Femur (tissue), 1 donor: Measurements from ENCODE around the gene NOP16.

Experiments
- DNase-seq: peaks from one replicate; pipeline ENCODE4 v3.0.0-alpha.2; 2017

Gene NOP16, protein sequence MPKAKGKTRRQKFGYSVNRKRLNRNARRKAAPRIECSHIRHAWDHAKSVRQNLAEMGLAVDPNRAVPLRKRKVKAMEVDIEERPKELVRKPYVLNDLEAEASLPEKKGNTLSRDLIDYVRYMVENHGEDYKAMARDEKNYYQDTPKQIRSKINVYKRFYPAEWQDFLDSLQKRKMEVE

DNA sequence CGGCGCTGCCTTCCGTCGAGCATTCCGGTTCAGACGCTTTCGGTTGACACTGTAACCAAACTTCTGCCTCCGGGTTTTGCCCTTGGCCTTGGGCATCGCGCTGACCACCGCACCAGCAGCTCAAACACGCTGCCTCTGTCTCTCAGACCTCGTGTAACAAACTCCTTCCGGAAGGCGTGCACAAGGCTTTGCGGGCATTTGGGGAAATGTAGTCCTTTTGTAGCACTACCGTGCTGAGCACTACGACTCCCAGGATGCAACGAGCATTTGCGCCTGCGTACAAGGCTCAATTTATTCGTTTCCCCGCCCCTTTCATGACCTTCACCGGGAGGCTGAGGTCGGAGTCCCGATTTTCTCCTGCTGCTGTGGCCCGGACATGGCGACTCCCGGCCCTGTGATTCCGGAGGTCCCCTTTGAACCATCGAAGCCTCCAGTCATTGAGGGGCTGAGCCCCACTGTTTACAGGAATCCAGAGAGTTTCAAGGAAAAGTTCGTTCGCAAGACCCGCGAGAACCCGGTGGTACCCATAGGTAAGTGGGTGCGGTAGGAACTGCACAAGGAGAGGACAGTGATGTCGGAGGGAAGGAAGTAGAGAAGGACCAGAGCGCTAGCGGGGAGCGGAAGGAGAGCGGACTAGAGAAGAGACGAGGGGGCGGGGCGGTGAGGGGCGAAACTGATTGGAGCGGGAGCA lies at the start of gene NOP16, which contains the start of gene HIGD2A:
NOP16 (minus strand) TSS at position 155 of the 691 bp plus-strand sequence; CDS start at position 96, 59 bp downstream.
HIGD2A (plus strand) TSS at position 308 of the 691 bp plus-strand sequence; CDS start at position 377, 69 bp downstream.
- peak; percentile 99 for DNase-seq

DNA sequence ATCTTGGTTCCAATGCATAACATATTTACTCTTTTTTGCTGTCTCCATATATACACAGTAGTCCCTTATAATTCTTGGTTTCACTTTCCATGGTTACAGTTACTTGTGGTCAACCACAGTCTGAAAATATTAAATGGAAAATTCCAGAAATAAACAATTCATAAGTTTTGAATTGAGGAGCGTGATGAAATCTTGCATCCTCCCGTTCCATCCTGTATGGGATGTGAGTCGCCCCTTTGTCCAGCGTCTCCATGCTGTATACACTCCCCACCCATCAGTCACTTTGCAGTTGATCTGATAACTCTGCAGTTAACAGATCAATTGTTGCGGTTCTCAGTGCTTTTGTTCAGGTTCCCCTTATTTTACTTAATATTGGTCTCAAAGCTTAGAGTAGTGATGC lies 48.3 kb upstream of the NOP16 start:
- DNase-seq = no peak

DNA sequence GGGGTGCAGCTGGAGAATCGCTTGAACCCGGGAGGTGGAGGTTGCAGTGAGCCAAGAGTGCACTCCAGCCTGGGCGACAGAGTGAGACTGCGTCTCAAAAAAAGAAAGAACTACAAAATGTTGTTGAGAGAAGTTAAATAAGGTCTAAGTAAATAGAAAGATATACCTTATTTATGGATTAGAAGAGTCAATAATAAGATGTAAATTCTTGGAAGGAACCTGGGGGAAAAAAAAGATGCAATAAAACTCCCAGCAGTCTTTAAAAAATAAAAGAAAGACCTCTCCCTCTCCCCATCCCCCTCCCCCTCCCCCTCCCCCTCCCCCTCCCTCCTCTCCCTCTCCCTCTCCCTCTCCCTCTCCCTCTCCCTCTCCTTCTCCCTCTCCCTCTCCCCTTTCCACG lies 44.3 kb upstream of the NOP16 start:
- DNase-seq = no peak

DNA sequence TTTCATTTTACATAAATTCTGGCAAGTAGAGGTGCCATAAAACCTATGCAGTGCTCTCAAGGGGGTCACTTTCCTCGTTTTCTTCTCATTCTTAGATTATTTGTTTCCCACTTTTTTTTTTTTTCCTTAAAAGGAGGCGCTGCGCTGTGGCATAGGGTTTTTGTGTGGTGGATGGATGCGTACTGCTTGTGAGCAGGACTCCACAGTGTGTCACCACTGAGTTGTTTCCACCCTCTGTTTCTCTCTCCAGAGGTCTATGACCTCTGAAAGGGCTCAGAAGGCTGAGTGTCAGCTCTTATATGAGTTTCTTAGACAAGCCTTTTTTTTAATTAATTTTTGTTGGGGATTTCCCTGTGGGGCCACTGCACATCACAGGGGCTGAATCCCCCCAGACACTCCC lies 41.6 kb upstream of the NOP16 start:
- no peak for DNase-seq

DNA sequence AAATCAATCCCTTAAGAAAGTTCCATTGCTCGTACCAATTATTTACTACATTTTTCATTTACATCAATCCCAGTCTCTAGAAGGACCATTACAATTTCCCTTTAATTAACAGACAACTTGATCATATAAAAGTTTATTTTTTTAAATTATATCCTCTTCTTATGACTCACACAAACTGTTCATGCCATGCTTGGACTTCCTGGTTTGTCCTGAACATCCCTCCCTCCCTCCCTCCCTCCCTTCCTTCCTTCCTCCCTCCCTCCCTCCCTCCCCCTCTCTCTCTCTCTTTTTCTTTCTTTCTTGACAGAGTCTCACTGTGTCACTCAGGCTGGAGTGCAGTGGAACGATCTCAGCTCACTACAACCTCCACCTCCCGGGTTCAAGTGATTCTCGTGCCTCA lies 39.6 kb upstream of the NOP16 start:
- no peak for DNase-seq

DNA sequence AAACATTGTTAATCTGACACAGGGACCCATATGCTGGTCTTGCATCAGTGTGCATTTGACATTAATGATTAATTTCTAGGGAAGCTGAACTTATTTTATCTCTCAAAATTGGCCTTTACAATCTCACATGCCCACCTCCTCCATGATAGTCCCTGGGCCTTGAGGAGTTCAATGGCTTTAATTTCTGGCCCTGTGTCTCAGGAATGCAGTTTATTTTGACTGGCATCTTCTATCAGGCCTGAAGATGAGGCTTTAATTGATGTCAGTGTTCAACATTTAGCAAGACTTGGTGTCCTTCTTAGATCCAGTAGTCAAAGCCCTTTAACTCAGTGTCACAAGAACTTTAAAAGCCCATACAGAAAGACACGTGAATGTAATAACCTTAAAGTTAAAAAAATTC lies 38.5 kb upstream of the NOP16 start:
- no peak for DNase-seq

DNA sequence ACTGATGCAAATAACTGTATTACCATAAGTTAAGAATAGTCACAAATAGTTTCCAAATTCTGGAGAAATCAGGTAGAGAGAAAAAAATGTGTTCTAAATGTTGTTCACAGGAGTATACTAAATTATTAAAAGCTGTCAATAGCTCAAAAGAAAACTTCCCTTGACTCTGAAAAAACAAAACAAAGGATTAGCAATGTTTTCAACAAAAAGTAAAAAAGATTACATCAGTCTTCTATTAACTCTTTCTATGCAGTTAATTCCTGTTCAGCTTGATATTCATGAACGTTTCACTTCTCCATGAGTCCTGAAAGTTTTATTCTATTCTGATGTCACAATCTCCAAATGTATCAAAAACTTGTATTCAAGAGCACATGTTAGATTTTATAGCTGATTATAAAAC lies 37.4 kb upstream of the NOP16 start:
- no peak for DNase-seq

DNA sequence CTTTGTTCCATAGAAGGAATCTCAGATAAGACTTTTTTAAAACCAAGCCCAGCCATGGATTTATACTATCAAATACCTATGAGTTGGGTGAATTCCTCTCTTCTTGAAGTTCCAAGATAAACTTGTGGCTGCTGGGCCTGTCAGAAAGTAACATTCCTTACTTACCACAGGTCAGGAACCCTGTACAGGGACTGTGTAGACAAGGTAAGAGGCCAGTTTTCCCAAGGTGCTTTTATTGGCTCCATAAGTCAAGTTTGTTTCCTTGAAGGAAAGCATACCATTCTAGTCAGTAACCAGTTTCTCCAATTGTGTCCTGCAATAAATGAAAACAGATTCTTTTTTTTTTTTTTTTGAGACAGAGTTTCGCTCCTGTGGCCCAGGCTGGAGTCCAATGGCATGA lies 36.7 kb upstream of the NOP16 start:
- no peak for DNase-seq

DNA sequence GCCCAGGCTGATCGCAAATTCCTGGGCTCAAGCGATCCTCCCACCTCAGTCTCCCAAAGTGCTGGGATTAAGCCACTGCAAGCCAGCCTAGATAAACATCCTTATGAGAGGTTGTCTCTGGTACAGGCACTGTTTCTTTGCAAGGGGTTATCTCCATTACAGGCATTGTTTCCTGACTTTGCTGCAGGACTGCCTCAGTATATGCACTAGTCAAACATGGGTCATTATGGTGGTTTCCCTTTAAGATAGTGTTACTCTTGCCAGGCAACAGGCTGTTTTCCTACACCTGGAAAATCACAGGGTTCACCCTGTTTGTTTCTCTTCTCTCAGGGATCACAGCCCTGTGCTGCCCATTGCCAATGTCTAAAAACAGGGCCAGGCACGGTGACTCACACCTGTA lies 35.8 kb upstream of the NOP16 start:
- DNase-seq = no peak

DNA sequence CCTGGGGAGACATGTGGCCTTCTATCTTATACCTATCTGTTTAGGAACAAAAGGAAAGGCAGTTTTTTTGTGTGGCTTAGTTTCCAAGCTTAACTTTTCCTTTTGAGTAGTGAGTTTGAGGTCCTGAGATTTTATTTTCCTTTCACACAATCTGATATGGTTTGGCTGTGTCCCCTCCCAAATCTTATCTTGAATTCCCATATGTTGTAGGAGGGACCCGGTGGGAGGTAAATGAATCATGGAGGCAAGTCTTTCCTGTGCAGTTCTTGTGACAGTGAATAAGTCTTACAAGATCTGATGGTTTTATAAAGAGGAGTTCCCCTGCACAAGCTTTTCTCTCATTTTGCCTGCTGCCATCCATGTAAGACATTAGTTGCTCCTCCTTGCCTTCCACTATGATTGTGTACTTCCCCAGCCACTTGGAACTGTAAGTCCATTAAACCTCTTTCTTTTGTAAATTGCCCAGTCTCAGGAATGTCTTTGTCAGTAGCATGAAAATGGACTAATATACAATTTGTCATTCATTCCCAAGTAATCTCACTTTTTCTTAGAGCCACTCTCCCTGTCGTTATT lies 32.7 kb upstream of the NOP16 start:
- DNase-seq = no peak

DNA sequence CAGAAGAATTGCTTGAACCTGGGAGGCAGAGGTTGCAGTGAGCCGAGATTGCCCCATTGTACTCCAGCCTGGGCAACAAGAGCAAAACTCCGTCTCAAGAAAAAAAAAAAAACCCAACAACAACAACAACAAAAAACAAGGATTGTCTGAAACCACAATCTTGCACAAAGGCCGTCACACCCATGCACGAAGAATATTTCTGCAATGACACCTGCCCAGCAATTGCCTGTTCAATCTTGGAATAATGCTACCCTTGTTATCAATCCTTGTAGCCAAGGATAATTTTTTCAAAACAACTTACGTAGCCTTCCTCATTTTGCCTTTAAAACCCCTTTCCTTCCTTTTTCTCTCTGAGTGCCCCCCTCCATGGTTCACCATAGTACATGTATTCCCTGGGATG lies 31.7 kb upstream of the NOP16 start:
- DNase-seq = no peak

DNA sequence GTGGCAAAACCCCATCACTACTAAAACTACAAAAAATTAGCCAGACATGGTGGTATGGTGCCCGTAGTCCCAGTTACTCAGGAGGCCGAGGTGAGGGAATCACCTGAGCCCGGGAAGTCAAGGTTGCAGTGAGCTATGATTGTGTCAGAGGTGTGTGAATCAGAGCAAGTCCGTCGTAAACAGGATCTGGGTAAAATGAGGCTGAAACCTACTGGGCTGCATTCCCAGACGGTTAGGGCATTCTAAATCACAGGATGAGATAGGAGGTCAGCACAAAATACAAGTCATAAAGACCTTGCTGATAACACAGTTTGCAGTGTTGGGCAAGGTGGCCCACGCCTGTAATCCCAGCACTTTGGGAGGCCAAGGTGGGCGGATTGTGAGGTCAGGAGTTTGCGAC lies 29.9 kb upstream of the NOP16 start:
- no peak for DNase-seq

DNA sequence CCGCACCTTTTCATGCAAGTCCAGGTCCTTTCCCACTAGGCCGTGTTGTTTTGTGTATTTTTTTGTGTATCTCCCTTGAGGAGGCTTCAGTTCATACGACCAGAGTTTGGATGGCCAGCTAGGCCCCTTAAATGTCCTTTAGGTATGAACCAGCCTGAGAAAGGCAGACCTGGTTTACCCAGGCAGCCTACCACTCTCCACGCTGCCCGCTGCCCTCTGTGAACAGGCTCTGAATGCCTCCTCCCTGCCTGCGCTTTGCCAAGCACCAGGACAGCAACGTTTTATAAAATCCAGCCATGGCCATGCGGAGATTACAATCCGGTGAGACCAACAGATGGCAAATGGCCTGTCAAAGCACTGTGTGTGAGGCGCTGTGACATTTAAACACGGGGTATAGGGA lies 28.6 kb upstream of the NOP16 start:
- DNase-seq = no peak

DNA sequence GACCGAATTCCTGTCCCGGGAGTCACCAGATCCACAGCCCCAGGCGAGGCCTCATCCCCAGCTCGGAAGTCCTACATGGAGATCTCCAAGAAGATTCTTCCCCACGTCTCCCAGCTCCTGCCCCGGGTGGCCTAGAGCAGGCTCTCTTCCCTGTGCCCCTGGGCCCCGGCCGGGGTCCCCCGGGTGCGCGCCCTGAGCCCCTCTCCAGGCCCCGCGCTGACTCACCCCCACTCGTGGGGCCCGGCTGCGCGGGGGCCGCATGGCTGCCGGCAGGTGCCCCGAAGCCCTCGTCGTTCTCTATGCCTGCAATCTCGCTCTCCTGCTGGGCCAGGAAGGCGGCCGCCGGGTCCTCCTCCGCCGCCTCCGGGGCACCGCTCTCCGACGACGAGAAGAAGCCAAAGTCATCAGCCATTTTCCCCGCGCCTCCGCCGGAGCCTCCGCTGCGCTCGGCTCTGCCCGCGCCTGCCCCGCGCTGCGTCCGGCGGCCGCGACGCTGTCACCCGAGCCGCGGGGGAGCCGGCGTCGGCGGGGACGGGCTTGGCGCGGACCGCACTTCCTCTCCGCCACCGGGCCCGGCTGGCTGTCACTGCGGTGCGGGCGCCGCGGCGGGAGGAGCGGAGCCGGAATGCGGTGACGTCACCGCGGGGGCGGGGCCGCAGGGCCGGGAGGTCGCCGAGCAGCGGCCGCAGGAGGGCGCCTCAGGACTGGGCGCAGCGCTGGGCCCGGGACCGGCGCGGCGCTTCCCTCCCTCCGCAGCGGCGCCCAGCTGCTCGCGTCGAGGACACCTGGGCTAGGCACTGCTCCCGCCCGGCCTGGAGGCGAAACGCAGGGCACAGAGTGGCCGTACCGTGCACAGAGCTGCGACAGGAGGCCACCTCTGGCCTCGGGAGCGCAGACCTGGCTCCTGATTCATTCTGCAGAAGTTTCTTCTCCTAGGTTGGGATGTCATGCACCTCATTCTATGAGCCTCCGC lies 27.8 kb upstream of the NOP16 start, which contains the start of gene CLTB:
CLTB (minus strand) TSS at position 588 of the 973 bp plus-strand sequence; CDS start at position 412, 176 bp downstream.
- DNase-seq = peak; percentile 93

DNA sequence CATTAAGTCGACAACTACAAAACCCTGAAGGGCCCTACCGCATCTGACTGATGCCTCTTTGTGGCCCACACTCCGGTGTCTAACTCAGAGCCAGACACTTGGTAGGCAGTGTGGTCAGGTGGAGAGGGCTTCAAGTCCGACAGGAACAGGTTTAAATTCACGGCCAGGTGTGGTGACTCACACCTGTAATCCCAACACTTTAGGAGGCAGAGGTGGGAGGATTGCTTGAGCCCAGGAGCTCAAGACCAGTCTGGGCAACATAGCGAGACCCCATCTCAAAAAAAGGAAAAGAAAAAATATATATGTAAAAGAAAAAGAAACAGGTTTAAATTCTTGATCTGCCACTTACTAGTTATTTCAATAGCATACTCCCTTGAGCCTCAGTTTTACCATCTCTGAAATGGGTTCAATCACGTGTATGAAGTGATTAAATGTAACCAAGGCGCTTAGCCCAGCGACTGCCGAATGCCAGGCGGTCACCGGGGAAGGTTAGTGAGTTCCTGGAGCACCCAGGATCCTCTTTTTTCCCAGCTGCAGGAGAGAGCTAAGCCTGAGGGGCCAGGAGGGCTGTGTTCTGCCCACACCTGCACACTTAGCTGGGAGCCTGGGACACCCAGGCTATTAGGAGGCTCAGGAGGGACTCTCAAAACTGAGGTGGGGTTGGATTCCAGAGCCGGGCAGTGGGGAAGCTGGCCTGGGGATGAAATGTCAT lies 27.0 kb upstream of the NOP16 start:
- DNase-seq = no peak

DNA sequence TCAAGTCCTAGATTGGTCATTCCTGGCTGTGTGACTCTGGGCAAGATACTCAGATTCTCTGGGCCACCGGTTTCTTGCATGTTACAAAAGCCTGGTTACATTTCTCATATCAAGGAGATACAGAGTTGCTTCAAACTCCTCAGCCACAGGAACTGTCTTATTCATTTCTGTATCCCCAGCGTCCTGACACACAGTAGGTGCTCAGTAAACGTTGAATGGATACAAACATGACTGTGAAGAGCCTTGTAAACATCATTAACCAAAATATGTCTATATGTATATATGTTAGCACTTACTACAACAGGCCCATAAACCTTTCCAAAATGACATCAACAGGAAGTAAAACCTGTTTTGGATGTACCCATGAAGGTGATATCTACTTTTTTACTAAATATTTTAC lies 26.3 kb upstream of the NOP16 start:
- DNase-seq = no peak

DNA sequence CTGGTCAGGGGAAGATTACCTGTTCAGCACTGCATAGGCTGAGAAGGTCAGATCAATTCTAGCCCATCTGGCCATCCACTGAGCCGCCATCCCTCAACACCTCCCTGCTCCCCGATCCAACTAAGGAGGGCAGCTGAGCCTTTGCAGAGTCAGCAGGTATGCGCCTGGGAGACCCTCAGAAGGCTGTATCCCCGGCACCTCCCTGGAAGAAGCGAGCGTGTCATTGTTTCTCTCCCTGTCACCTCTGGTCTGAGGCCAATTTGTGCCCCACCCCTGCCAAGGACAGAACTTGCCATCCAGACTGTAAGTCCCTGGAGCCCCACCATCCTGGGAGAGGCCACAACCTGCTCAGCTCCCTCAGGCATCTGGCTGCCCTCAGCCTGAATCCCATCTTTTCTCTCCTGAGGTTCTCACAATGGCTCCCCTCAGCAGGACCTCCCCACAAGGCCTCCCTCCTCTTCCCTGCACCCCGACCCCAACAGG lies 25.4 kb upstream of the NOP16 start:
- no peak for DNase-seq

DNA sequence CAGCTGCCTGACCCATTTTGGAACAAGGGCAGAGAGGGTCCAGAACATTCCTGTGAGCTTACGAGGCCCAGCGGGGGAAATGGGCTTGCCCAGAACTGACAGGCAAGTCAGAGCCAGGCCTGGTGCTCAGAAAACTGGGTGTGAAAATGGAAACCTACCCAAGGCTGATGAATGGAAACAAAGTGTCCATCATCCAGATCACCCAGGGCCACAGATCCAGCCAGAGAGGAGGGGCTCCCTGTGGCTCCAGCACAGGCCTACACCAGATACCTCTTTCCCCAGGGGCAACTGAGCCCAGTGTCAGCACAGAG lies 24.8 kb upstream of the NOP16 start:
- DNase-seq = no peak

DNA sequence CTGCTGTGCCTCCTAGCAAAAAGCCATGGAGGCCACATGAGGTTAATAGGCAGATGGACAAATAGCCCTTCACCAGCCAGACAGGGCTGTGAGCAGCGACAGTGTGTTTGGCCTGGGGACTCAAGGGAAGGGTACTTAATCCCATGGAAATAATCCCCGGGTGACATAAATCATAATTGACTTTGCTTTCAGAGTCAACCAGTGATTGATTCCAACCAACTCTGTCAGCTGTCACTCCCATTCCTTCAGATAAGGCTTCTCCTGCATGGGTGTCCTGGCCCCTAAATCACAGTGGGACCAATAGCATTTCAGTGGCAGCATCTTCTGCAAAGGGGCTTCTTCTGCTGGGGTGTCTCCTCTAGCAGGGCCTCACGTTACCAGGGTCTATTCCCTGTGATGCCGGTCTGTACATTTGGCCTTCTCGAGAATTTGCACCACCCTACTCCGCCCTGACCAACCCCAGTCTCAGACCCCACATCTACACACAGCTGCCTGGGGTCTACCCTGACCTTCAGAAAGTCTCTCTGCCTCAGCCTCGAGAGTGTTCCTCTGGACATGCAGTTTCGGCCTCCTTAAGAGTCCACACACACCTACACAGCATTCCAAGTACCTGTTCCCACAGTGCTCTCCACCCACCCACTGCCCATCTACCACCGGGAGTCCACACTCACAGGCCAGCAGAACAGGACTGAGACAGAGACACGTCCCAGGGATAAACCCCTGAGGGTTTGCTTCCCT lies 24.3 kb upstream of the NOP16 start:
- DNase-seq = no peak

DNA sequence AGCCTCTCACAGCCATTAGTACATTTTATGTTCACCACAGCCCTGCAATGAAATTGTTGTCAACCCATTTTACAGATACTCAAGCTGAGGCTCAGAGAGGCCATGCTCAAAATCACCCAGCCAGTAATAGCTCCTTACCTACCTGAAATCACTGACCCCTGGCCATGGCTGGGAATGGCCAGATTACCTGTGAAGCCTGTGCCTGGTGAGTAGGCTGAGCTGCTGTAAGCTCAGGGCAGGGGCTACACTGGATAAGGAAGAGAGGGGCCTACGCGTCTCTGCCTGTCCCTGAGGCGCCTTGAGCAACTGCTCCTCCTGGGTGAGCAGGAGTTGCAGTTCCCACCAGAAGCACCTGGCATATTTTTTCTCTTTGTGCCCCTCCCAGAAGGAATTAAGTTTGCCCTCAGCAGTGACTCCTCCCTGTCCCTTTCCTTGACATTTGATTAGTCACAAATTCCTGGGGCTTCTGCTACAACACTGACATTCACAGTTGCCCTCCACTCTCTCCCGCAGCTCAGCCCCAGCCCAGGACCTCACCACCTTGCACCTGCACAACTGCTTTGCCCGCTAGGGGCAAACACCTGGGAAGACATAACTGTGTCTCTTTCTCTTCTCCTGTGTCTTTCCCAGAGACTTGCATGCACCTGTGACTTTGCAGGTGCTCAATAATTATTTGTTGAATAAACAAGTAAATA lies 22.2 kb upstream of the NOP16 start:
- DNase-seq = no peak

DNA sequence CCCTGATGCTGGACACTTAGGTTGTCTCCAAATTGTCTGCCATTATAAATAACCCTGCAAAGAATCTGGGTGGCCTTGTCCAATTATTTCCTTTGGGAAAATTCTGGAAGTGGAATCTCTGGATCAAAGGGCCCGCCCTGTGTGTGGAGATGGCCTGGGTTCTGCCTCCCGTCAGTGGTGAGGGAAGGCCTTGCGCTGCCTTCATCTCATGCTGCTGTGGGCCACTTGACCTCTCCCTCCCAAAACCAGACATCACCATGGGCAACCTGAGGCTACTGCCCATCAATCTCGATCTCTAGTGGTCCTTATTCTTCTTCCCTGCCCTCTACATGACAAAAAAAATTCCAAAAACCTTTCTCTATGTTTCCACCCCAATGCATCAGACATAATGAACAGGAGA lies 21.4 kb upstream of the NOP16 start:
- no peak for DNase-seq
